Ovary (tissue), 3 donors: Measurements from ENCODE around the gene YOD1.

Experiments used
- POLR2A ChIP-seq: fragments of 450-650 bp; IDR thresholded peaks from one replicate; pipeline ENCODE4 v1.6.1; 2017; ENCODE audit warnings: antibody characterized with exemption, mild to moderate bottlenecking, moderate library complexity
- TF ChIP-seq, protein P1 (sequence below), 3 donors: fragments of 450-650 bp in 2 of 3; fragments of 200-600 bp in 1 of 3; IDR thresholded peaks; one replicate each; pipeline versions ENCODE4 v1.5.1 to v1.8.0; 2016 to 2022; ENCODE audit warnings: antibody characterized with exemption in 3 of 3, mild to moderate bottlenecking in 1 of 3
- donor health status: DM: no; HTN: no; CAD: no.

GRCh38 chr1:207045453-207045852 is 5.6 kb downstream of the YOD1 start:
- TF ChIP-seq, protein P1, sequence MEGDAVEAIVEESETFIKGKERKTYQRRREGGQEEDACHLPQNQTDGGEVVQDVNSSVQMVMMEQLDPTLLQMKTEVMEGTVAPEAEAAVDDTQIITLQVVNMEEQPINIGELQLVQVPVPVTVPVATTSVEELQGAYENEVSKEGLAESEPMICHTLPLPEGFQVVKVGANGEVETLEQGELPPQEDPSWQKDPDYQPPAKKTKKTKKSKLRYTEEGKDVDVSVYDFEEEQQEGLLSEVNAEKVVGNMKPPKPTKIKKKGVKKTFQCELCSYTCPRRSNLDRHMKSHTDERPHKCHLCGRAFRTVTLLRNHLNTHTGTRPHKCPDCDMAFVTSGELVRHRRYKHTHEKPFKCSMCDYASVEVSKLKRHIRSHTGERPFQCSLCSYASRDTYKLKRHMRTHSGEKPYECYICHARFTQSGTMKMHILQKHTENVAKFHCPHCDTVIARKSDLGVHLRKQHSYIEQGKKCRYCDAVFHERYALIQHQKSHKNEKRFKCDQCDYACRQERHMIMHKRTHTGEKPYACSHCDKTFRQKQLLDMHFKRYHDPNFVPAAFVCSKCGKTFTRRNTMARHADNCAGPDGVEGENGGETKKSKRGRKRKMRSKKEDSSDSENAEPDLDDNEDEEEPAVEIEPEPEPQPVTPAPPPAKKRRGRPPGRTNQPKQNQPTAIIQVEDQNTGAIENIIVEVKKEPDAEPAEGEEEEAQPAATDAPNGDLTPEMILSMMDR (IDR thresholded peaks at IDR 0.05): no peak
- TF ChIP-seq POLR2A: no peak
